HPDE6-E6E7 (cell line): ENCODE measurements around the gene PPP1R13L.
"Not testable (repeated sequence)": the region's sequence is repeated elsewhere in the genome, so short reads cannot be mapped to it uniquely, and the experiment has no call there.

Source experiments
- DNase-seq: peaks from one replicate; pipeline ENCODE4 v3.0.0; 2011; ENCODE audit warnings: missing footprints; ENCODE audit errors: extremely low spot score

PPP1R13L gene

GRCh38 chr19:45346449-45346848 is 58.4 kb downstream of the PPP1R13L start:
- DNase-seq, result no peak

- DNase-seq, result no peak
Measured at GRCh38 chr19:45345506-45345860, 59.4 kb downstream of the PPP1R13L start.

GRCh38 chr19:45344621-45345505 is 60.0 kb downstream of the PPP1R13L start:
- DNase-seq, result peak; percentile 59

GRCh38 chr19:45342911-45343310 is 62.0 kb downstream of the PPP1R13L start:
- no peak for DNase-seq

- DNase-seq, result no peak
Measured at GRCh38 chr19:45340899-45341453, 63.9 kb downstream of the PPP1R13L start.

GRCh38 chr19:45340232-45340898 is 64.5 kb downstream of the PPP1R13L start, which contains the start of gene KLC3:
Gene KLC3, plus strand, starts transcription at chr19:45340750. Its CDS starts 4,792 bp downstream, at chr19:45345542.
- DNase-seq, result peak; percentile 68

GRCh38 chr19:45339629-45340028 is 65.2 kb downstream of the PPP1R13L start:
- DNase-seq, result no peak

GRCh38 chr19:45336696-45337251 is 68.1 kb downstream of the PPP1R13L start:
- no peak for DNase-seq

- not testable (repeated sequence) for DNase-seq
Measured at GRCh38 chr19:45334881-45335280, 70.0 kb downstream of the PPP1R13L start.

GRCh38 chr19:45333609-45334303 is 71.1 kb downstream of the PPP1R13L start:
- DNase-seq, result no peak

GRCh38 chr19:45331411-45331810 is 73.5 kb downstream of the PPP1R13L start:
- DNase-seq, result no peak
